AG04450 (cell line): ENCODE measurements around the gene TNN. TPM values are rescaled to one million over a fixed set of nuclear protein-coding genes. Genes with fewer than 3 reads are reported as not detected.

Experiments used
- CTCF ChIA-PET: fragments of 300-600, 350-600 bp; formaldehyde crosslinking; extraction: SDS; loops from one replicate; lab custom pipeline; 2022; ENCODE audit warnings: antibody characterized with exemption, inconsistent platforms; lab: Charles Lee
- POLR2A ChIA-PET: fragments of 350-600 bp; formaldehyde crosslinking; extraction: SDS; loops from one replicate; lab custom pipeline; 2021; ENCODE audit warnings: antibody characterized with exemption, inconsistent platforms; lab: Yijun Ruan, JAX
- DNase-seq: peaks from one replicate; pipeline ENCODE4 v3.0.0-alpha.2; 2011; ENCODE audit warnings: low read depth, low spot score
- H3K27ac ChIP-seq: one replicate; pipeline ENCODE4 v1.5.1; 2012; ENCODE audit warnings: low read depth, low read length, control low read depth
- H3K27me3 ChIP-seq: one replicate; pipeline ENCODE4 v1.6.0; 2012; ENCODE audit warnings: low read length; ENCODE audit not compliant: control insufficient read depth, insufficient read depth
- H3K4me3 ChIP-seq: 2 replicates; pipeline ENCODE4 v1.5.1; 2011; ENCODE audit warnings: mild to moderate bottlenecking, low read depth, low read length, control low read depth
- H3K9me3 ChIP-seq: 2 replicates; pipeline ENCODE4 v1.5.1; 2012; ENCODE audit warnings: low read length; ENCODE audit not compliant: control insufficient read depth, insufficient read depth
- CTCF ChIP-seq: IDR thresholded peaks from 2 replicates; pipeline ENCODE4 v1.5.1; 2011; ENCODE audit warnings: low read depth, low read length, control low read depth, inconsistent platforms
- polyA plus RNA-seq: library from polyadenylated mRNA; depleted of rRNA; stranded (reverse); fragments of >200 nt; gene quantifications from 2 replicates; pipeline ENCODE4 v1.2.3, GENCODE V29; 2011

The TNN gene
- polyA plus RNA-seq, 1 experiment: not detected

DNA sequence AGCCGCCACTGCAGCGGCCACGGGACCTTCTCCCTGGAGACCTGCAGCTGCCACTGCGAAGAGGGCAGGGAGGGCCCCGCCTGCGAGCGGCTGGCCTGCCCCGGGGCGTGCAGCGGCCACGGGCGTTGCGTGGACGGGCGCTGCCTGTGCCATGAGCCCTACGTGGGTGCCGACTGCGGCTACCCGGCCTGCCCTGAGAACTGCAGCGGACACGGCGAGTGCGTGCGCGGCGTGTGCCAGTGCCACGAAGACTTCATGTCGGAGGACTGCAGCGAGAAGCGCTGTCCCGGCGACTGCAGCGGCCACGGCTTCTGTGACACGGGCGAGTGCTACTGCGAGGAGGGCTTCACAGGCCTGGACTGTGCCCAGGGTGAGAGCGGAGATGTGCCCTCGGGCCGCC lies 11.7 kb downstream of the TNN start:
- H3K4me3 ChIP-seq: no peak overlapping the region
- CTCF ChIA-PET: no interaction called here
- H3K9me3 ChIP-seq: no peaks in the 10 kb centered on the region
- DNase-seq: no peak
- POLR2A ChIA-PET: no interaction called here
- no peak overlapping the region for H3K27ac ChIP-seq
- TF ChIP-seq CTCF: no peak
- peaks cover 2% of the 10 kb centered on the region for H3K27me3 ChIP-seq

- CTCF ChIA-PET: no interaction called here
- H3K27ac ChIP-seq: no peak overlapping the region
- H3K27me3 ChIP-seq: peaks cover 2% of the 10 kb centered on the region
- DNase-seq: no peak
- H3K9me3 ChIP-seq: no peaks in the 10 kb centered on the region
- TF ChIP-seq CTCF: no peak
- POLR2A ChIA-PET: no interaction called here
- no peak overlapping the region for H3K4me3 ChIP-seq
These were observed 12.4 kb downstream of the TNN start for GRCh38 chr1:175080030-175080429.

DNA sequence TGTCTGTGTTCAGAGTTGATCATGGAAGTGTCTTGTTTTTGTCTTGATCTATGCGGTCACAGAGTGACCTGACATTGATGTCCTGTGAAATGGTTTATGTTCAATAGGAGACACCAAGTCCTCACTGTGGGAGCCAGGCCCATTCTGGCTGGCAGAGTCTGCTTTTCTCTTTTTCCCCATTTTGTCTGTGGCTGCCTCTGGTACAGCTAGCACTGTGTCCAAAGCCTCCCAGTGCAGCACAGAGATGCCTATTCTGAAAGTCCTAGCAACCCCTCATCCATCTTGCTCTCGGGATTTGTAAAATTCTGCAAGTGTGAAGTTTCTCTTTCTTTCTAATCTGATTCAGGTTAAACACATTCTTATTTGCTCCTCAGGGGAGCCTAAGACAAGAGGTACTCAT lies 14.3 kb downstream of the TNN start:
- Histone ChIP-seq H3K27me3 (peaks cover 2% of the 10 kb centered on the region), H3K4me3 (no peak overlapping the region), H3K9me3 (no peaks in the 10 kb centered on the region), H3K27ac (no peak overlapping the region)
- ChIA-PET CTCF (no interaction called here), POLR2A (no interaction called here)
- no peak for DNase-seq
- TF ChIP-seq CTCF: no peak

DNA sequence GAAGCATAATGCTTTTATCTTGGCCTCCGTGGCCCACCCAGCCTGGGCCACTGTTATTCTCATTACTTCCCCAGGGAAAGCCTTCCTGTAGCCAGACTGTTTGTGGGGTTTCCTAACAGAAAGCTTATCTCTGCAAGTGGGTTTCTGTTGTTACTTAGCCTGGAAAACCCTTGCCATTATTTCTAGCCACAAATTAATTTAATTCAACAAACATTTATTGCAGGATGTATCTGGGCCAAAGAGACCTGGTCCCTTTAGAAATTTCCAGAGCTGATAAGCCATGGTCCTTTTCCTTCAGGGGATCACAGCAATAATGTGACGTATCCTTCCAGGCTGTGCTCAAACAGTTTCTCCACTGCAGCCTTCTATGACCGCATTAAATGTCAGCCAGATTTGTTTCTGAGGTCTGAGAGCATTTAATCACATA lies 20.9 kb downstream of the TNN start:
- CTCF ChIA-PET: no interaction called here
- no peak for DNase-seq
- POLR2A ChIA-PET: no interaction called here
- Histone ChIP-seq H3K9me3 (no peaks in the 10 kb centered on the region), H3K4me3 (no peak overlapping the region), H3K27ac (no peak overlapping the region), H3K27me3 (peaks cover 2% of the 10 kb centered on the region)
- TF ChIP-seq CTCF: no peak

DNA sequence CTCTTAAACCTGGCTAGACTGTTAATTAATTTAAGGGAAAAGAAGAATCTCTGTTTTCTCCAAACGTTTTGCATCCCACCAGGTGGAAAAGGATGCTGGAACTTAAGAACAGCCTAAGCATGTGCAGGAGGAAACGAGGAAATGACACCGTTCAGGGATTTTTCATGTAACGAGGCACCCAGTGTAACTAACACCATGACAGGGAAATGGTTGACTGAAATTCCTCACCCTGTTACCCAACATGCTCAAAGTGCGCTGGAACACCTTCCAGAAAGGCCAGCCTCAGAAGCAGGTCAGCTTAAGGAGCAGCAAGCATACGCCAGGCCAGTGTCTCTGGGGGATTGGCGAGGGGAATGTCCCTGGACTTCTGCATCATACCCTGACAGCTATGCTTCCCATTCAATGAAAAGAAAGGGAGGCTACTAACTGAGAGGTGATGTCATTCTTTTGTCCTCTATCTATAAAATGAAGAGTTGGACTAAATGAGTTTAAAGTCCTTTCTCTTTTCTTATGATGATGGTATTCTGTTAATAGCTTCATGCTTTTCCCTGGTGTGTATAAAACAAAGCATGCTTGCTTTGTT lies 21.6 kb downstream of the TNN start:
- ChIA-PET POLR2A (no interaction called here), CTCF (no interaction called here)
- no peak for DNase-seq
- Histone ChIP-seq H3K27ac (no peak overlapping the region), H3K27me3 (peaks cover 2% of the 10 kb centered on the region), H3K9me3 (no peaks in the 10 kb centered on the region), H3K4me3 (no peak overlapping the region)
- no peak for TF ChIP-seq CTCF
